ENCODE results near the gene SORCS3. TPM values are rescaled to one million over a fixed set of nuclear protein-coding genes. Genes with fewer than 3 reads are reported as not detected.
A peak's percentile ranks its signal among the peaks of the same experiment; 100 is the strongest.

The SORCS3 gene
- total RNA-seq, 1 donor from 2014 or later, result not detected

- DNase-seq (ENCODE audit: low read depth), result no peak
- H3K36me3 ChIP-seq (ENCODE audit: control insufficient read depth, insufficient read depth, low read length), result no peaks in the 10 kb centered on the region
- H3K27me3 ChIP-seq (ENCODE audit: control insufficient read depth, insufficient read depth, low read length), result no peaks in the 10 kb centered on the region
- TF ChIP-seq CTCF (IDR thresholded peaks at IDR 0.05; ENCODE audit: insufficient read depth, low read length, severe bottlenecking), result no peak
- H3K4me3 ChIP-seq (ENCODE audit: low read depth, low read length), result no peak overlapping the region
- FAIRE-seq, result no peak
These were observed 566.4 kb downstream of the SORCS3 start for GRCh38 chr10:105207476-105207995.

GRCh38 chr10:105210546-105210945 is 569.5 kb downstream of the SORCS3 start:
- no peak for TF ChIP-seq CTCF (IDR thresholded peaks at IDR 0.05; ENCODE audit: insufficient read depth, low read length, severe bottlenecking)
- Histone ChIP-seq H3K27me3 (ENCODE audit: control insufficient read depth, insufficient read depth, low read length) (no peaks in the 10 kb centered on the region), H3K4me3 (ENCODE audit: low read depth, low read length) (no peak overlapping the region), H3K36me3 (ENCODE audit: control insufficient read depth, insufficient read depth, low read length) (no peaks in the 10 kb centered on the region)
- DNase-seq (ENCODE audit: low read depth), result peak; percentile 89
- FAIRE-seq, result no peak

GRCh38 chr10:105237685-105238084 is 596.6 kb downstream of the SORCS3 start:
- no peak for TF ChIP-seq CTCF (IDR thresholded peaks at IDR 0.05; ENCODE audit: insufficient read depth, low read length, severe bottlenecking)
- no peak for DNase-seq (ENCODE audit: low read depth)
- Histone ChIP-seq H3K27me3 (ENCODE audit: control insufficient read depth, insufficient read depth, low read length) (no peaks in the 10 kb centered on the region), H3K36me3 (ENCODE audit: control insufficient read depth, insufficient read depth, low read length) (no peaks in the 10 kb centered on the region), H3K4me3 (ENCODE audit: low read depth, low read length) (no peak overlapping the region)
- no peak for FAIRE-seq

GRCh38 chr10:105239311-105240219 is 598.5 kb downstream of the SORCS3 start:
- H3K36me3 ChIP-seq (ENCODE audit: control insufficient read depth, insufficient read depth, low read length), result no peaks in the 10 kb centered on the region
- no peaks in the 10 kb centered on the region for H3K27me3 ChIP-seq (ENCODE audit: control insufficient read depth, insufficient read depth, low read length)
- FAIRE-seq (no peak), DNase-seq (ENCODE audit: low read depth) (no peak)
- no peak overlapping the region for H3K4me3 ChIP-seq (ENCODE audit: low read depth, low read length)
- no peak for TF ChIP-seq CTCF (IDR thresholded peaks at IDR 0.05; ENCODE audit: insufficient read depth, low read length, severe bottlenecking)

GRCh38 chr10:105241254-105241653 is 600.2 kb downstream of the SORCS3 start:
- no peak for DNase-seq (ENCODE audit: low read depth)
- H3K36me3 ChIP-seq (ENCODE audit: control insufficient read depth, insufficient read depth, low read length), result no peaks in the 10 kb centered on the region
- TF ChIP-seq CTCF (IDR thresholded peaks at IDR 0.05; ENCODE audit: insufficient read depth, low read length, severe bottlenecking), result no peak
- no peaks in the 10 kb centered on the region for H3K27me3 ChIP-seq (ENCODE audit: control insufficient read depth, insufficient read depth, low read length)
- H3K4me3 ChIP-seq (ENCODE audit: low read depth, low read length), result no peak overlapping the region
- no peak for FAIRE-seq

Measured in bronchial epithelial cell (primary cell).